ENCODE measurements around the gene OXNAD1. TPM values are rescaled to one million over a fixed set of nuclear protein-coding genes. Genes with fewer than 3 reads are reported as not detected.

The OXNAD1 gene
- total RNA-seq (2022; extraction: Qiagen RNA extraction): 8.4 to 9.8 TPM (median 9.6 TPM) in 5 replicates

DNA sequence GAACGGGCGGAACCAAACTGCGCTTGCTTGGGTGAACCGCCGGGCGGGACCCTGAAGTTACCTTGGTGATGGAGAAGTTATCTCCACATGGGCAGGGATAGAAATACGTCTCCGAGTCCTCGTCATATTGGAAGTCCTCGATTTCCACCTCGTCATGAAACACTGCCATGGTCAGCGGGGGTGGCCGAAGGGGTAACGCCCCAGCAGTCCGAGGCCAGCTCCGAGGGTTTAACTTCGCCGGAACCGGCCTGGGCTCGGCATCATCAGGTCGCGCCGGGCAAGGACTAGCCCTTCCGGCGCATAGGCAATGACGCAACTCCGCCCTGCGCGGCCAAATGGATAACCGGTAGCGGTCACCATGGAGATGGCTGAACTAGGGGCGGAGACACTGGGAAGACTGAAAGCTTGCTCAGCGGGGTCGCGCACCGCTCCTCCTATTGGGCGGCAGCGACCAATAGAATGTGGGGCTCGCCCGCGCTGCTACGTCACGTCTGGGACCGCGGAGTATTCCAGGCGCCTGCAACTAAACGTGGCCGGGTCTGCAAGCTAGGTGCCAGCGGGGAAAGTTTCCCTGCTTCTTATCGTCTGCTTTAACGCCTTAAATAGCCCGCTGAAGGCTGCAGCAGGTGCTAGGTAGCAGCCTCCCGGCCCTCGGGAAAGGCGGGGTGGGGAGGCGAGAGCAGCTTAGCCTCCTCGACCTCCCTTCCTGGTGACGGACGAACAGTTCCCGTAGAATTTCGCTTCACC is at the start of gene OXNAD1, which contains the start of gene DPH3:
TSS of gene OXNAD1 (plus strand) at position 505 of the 747 bp plus-strand sequence. CDS start 5,741 bp downstream, outside the sequence.
TSS of gene DPH3 (minus strand) at position 236 of the 747 bp plus-strand sequence. CDS start at position 169, 67 bp downstream.

Other genes starting within 250 kb of the OXNAD1 start
- 0.05 to 0.12 TPM (median 0.07 TPM) in 5 replicates for gene GALNT15, start 90.5 kb upstream of the OXNAD1 start, total RNA-seq (2022; extraction: Qiagen RNA extraction)
- gene DPH3, start 269 bp upstream of the OXNAD1 start, total RNA-seq (2022; extraction: Qiagen RNA extraction): 22.7 to 30.1 TPM (median 27.1 TPM) in 5 replicates
- 2.6 to 4.1 TPM (median 3.4 TPM) in 5 replicates for gene RFTN1, start 248.5 kb downstream of the OXNAD1 start, total RNA-seq (2022; extraction: Qiagen RNA extraction)

Data from A549 treated with Hydrocortisone at 1 μM for 4 hours (cell line).